Gastroesophageal sphincter (tissue), 4 donors: ENCODE data around the gene PABPC3. TPM values are rescaled to one million over a fixed set of nuclear protein-coding genes. Genes with fewer than 3 reads are reported as not detected.

Experiments used
- ATAC-seq: fragments of 150-250 bp; one replicate; pipeline ENCODE4 v1.9.1; 2016; ENCODE audit warnings: mild to moderate bottlenecking, moderate library complexity
- H3K27ac ChIP-seq, 4 donors: fragments of 200-600 bp; sonication (generic) in 3 of 4; 1 replicate in 3 of 4; 2 replicates in 1 of 4; pipeline ENCODE4 v1.5.1; 2016 to 2019
- H3K27me3 ChIP-seq: fragments of 200-600 bp; sonication (generic); one replicate; pipeline ENCODE4 v1.5.1; 2019
- H3K36me3 ChIP-seq, 2 donors: fragments of 200-600 bp; sonication (generic); one replicate each; pipeline ENCODE4 v1.5.1; 2019; ENCODE audit warnings: control low read depth in 1 of 2
- H3K4me1 ChIP-seq, 3 donors: fragments of 200-600 bp; sonication (generic); 1 replicate in 2 of 3; 2 replicates in 1 of 3; pipeline ENCODE4 v1.5.1; 2016 to 2019; ENCODE audit warnings: control low read depth in 2 of 3
- H3K4me3 ChIP-seq, 2 donors: fragments of 200-600 bp; sonication (generic); one replicate each; pipeline ENCODE4 v1.5.1; 2019; ENCODE audit warnings: mild to moderate bottlenecking in 1 of 2, moderate library complexity in 1 of 2
- H3K9me3 ChIP-seq, 3 donors: fragments of 200-600 bp; sonication (generic); one replicate each; pipeline ENCODE4 v1.5.1; 2017 to 2019; ENCODE audit warnings: control low read depth in 2 of 3
- CTCF ChIP-seq, 4 experiments: fragments of 200-600 bp in 2 of 4; fragments of 450-650 bp in 2 of 4; sonication (generic) in 1 of 4; IDR thresholded peaks; one replicate each; pipeline ENCODE4 v1.5.1; 2017 to 2019; ENCODE audit warnings: antibody characterized with exemption in 4 of 4, mild to moderate bottlenecking in 2 of 4, moderate library complexity in 2 of 4
- EP300 ChIP-seq: sonication (generic); formaldehyde crosslinking; IDR thresholded peaks from one replicate; pipeline ENCODE4 v1.6.1; 2017; ENCODE audit warnings: antibody characterized with exemption, mild to moderate bottlenecking
- POLR2A ChIP-seq, 2 donors: fragments of 450-650 bp; IDR thresholded peaks; one replicate each; pipeline ENCODE4 v1.6.1; 2017; ENCODE audit warnings: antibody characterized with exemption in 2 of 2, mild to moderate bottlenecking in 2 of 2, moderate library complexity in 1 of 2
- POLR2AphosphoS5 ChIP-seq: sonication (generic); formaldehyde crosslinking; IDR thresholded peaks from one replicate; pipeline ENCODE4 v1.6.1; 2017; ENCODE audit warnings: antibody characterized with exemption
- WGBS, 2 donors: methylation state at CpG; one replicate each; pipeline ENCODE4 v1.1.5; 2018; ENCODE audit warnings: low coverage in 1 of 2; 5-methylcytosine and 5-hydroxymethylcytosine counted together
- total RNA-seq, 4 donors: library from RNA; depleted of rRNA; stranded (reverse); fragments of >200 nt; gene quantifications; one replicate each; pipeline ENCODE4 v1.1.0, GENCODE V29; 2016

PABPC3 gene
- total RNA-seq, 4 donors from 2014 or later: 0.19 TPM; not detected in 3

- 68 to 100% methylated on average over 2 to 4 of the region's 7 CpGs for WGBS, 2 donors
- H3K27me3 ChIP-seq: peaks cover 12% of the 10 kb centered on the region
- H3K36me3 ChIP-seq: no peaks in the 10 kb centered on the region
- TF ChIP-seq EP300 (no peak), POLR2A (IDR thresholded peaks at IDR 0.05) (no peak), POLR2AphosphoS5 (no peak), CTCF (IDR thresholded peaks at IDR 0.05) (no peak)
- H3K9me3 ChIP-seq: peaks cover 0 to 6% (median 0%) of the 10 kb centered on the region in 3 donors
- no peak overlapping the region for H3K4me3 ChIP-seq
- H3K4me1 ChIP-seq: no peaks in the 10 kb centered on the region
- H3K27ac ChIP-seq: no peak overlapping the region
- ATAC-seq: no peak
These were observed 36.0 kb upstream of the PABPC3 start for GRCh38 chr13:25059958-25060357.

GRCh38 chr13:25062479-25062878 is 33.5 kb upstream of the PABPC3 start:
- 66 to 75% methylated on average over 5 of the region's 5 CpGs for WGBS, 2 donors
- H3K9me3 ChIP-seq: peaks cover 0 to 6% (median 0%) of the 10 kb centered on the region in 3 donors
- TF ChIP-seq EP300: no peak
- TF ChIP-seq POLR2AphosphoS5: no peak
- TF ChIP-seq POLR2A (IDR thresholded peaks at IDR 0.05): no peak
- no peak for TF ChIP-seq CTCF (IDR thresholded peaks at IDR 0.05)
- no peaks in the 10 kb centered on the region for H3K4me1 ChIP-seq
- H3K36me3 ChIP-seq: no peaks in the 10 kb centered on the region
- ATAC-seq: no peak
- no peak overlapping the region for H3K27ac ChIP-seq
- peaks cover 25% of the 10 kb centered on the region for H3K27me3 ChIP-seq
- no peak overlapping the region for H3K4me3 ChIP-seq

GRCh38 chr13:25064396-25064795 is 31.5 kb upstream of the PABPC3 start:
- peaks cover 38% of the 10 kb centered on the region for H3K27me3 ChIP-seq
- no peak for ATAC-seq

GRCh38 chr13:25065974-25066770 is 29.8 kb upstream of the PABPC3 start:
- Histone ChIP-seq H3K27me3 (peaks cover 45% of the 10 kb centered on the region), H3K27ac (no peak overlapping the region), H3K4me3 (no peak overlapping the region), H3K4me1 (no peaks in the 10 kb centered on the region), H3K9me3 (no peaks in the 10 kb centered on the region), H3K36me3 (no peaks in the 10 kb centered on the region)
- ATAC-seq: no peak
- 77 to 89% methylated on average over 7 to 8 of the region's 8 CpGs for WGBS, 2 donors
- TF ChIP-seq POLR2A (IDR thresholded peaks at IDR 0.05): no peak
- TF ChIP-seq POLR2AphosphoS5: no peak
- TF ChIP-seq CTCF (IDR thresholded peaks at IDR 0.05): no peak
- no peak for TF ChIP-seq EP300

More at GRCh38 chr13:25064396-25064795, 31.5 kb upstream of the PABPC3 start:
- H3K36me3 ChIP-seq: no peaks in the 10 kb centered on the region
- H3K27ac ChIP-seq: no peak overlapping the region
- H3K9me3 ChIP-seq: peaks cover 0 to 2% (median 0%) of the 10 kb centered on the region in 3 donors
- no peaks in the 10 kb centered on the region for H3K4me1 ChIP-seq
- no peak for TF ChIP-seq CTCF (IDR thresholded peaks at IDR 0.05)
- no peak for TF ChIP-seq POLR2AphosphoS5
- no peak for TF ChIP-seq EP300
- TF ChIP-seq POLR2A (IDR thresholded peaks at IDR 0.05): no peak
- H3K4me3 ChIP-seq: no peak overlapping the region

- ATAC-seq: no peak
- TF ChIP-seq EP300 (no peak), POLR2A (IDR thresholded peaks at IDR 0.05) (no peak), CTCF (IDR thresholded peaks at IDR 0.05) (no peak), POLR2AphosphoS5 (no peak)
- Histone ChIP-seq H3K4me3 (no peak overlapping the region), H3K9me3 (no peaks in the 10 kb centered on the region), H3K27me3 (peaks cover 40% of the 10 kb centered on the region), H3K27ac (no peak overlapping the region), H3K36me3 (no peaks in the 10 kb centered on the region), H3K4me1 (no peaks in the 10 kb centered on the region)
- 66% methylated on average over 3 of the region's 3 CpGs; no CpG with 5 or more reads in 1 of the 2 donors for WGBS, 2 donors
These were observed 28.9 kb upstream of the PABPC3 start for GRCh38 chr13:25067064-25067463.
